A673 (cell line): Measurements from ENCODE around the gene SHC4. TPM values are rescaled to one million over a fixed set of nuclear protein-coding genes. Genes with fewer than 3 reads are reported as not detected.

ENCODE experiments used
- BruUV-seq: library from RNA; stranded (reverse); fragments of 400-500 nt; replicated peaks from 2 replicates; lab custom pipeline; 2021; lab: Mats Ljungman, UMichigan
- CTCF ChIA-PET: fragments of 300-600 bp; sonication (Branson Sonifier 250); formaldehyde crosslinking; loops from one replicate; lab custom pipeline; 2022; ENCODE audit warnings: antibody characterized with exemption; lab: Charles Lee
- POLR2A ChIA-PET: fragments of 300-600 bp; sonication (Branson Sonifier 250); formaldehyde crosslinking; loops from one replicate; lab custom pipeline; 2022; ENCODE audit warnings: antibody characterized with exemption; ENCODE audit not compliant: low non-redundant PET; lab: Charles Lee
- DNase-seq: peaks from one replicate; pipeline ENCODE4 v3.0.0-alpha.2; 2015; ENCODE audit warnings: low spot score
- H3K27ac ChIP-seq: fragments of 200-600 bp; sonication (generic); 2 replicates; pipeline ENCODE4 v1.5.1; 2016; ENCODE audit warnings: mixed run types, low read depth, mild to moderate bottlenecking, mixed read lengths, antibody characterized with exemption, low read length; ENCODE audit not compliant: poor library complexity, severe bottlenecking
- H3K27me3 ChIP-seq: fragments of 200-600 bp; sonication (generic); replicated peaks from 2 replicates; pipeline ENCODE4 v1.6.1; 2017; ENCODE audit warnings: mixed run types, low read depth, mild to moderate bottlenecking, mixed read lengths, antibody characterized with exemption, low read length; ENCODE audit not compliant: insufficient read depth, poor library complexity
- H3K36me3 ChIP-seq: fragments of 200-600 bp; sonication (generic); 2 replicates; pipeline ENCODE4 v1.6.1; 2016; ENCODE audit warnings: mixed run types, mild to moderate bottlenecking, mixed read lengths, antibody characterized with exemption, low read length; ENCODE audit not compliant: insufficient read depth, poor library complexity, severe bottlenecking
- H3K4me1 ChIP-seq: fragments of 200-600 bp; sonication (generic); 2 replicates; pipeline ENCODE4 v1.6.1; 2017; ENCODE audit warnings: mixed run types, mild to moderate bottlenecking, mixed read lengths, antibody characterized with exemption, low read length; ENCODE audit not compliant: insufficient read depth, poor library complexity, severe bottlenecking
- H3K4me3 ChIP-seq: fragments of 200-600 bp; sonication (generic); 2 replicates; pipeline ENCODE4 v1.5.1; 2016; ENCODE audit warnings: low read depth, mixed run types, mild to moderate bottlenecking, mixed read lengths, low read length; ENCODE audit not compliant: poor library complexity, severe bottlenecking
- H3K9me3 ChIP-seq: fragments of 200-600 bp; sonication (generic); 2 replicates; pipeline ENCODE4 v1.6.1; 2016; ENCODE audit warnings: mixed run types, low read depth, mild to moderate bottlenecking, mixed read lengths, antibody characterized with exemption, low read length; ENCODE audit not compliant: poor library complexity, severe bottlenecking
- CTCF ChIP-seq: fragments of 300-800, 200-600 bp; sonication (generic); conservative IDR thresholded peaks from 2 replicates; pipeline ENCODE4 v1.5.1; 2017; ENCODE audit warnings: low read depth, mild to moderate bottlenecking, antibody characterized with exemption, low read length, moderate library complexity, mixed read lengths
- EZH2 ChIP-seq: fragments of 200-600 bp; sonication (generic); IDR thresholded peaks from 2 replicates; pipeline ENCODE4 v1.6.1; 2017; ENCODE audit warnings: borderline replicate concordance, low read depth, mild to moderate bottlenecking, mixed read lengths, antibody characterized with exemption, low read length; ENCODE audit not compliant: poor library complexity, severe bottlenecking
- intact Hi-C: fragments of 100-400 bp; cut with micrococcal nuclease; formaldehyde crosslinking; loops from one replicate; pipeline ENCODE4 v1.10.0; 2022; ENCODE audit not compliant: unreplicated experiment
- total RNA-seq: library from RNA; stranded (reverse); gene quantifications from 2 replicates; pipeline ENCODE4 v1.2.3, GENCODE V29; 2021

SHC4 gene
- total RNA-seq, 1 experiment from 2014 or later, result 0.73 TPM

- Histone ChIP-seq H3K4me1 (peaks cover 4% of the 10 kb centered on the region), H3K4me3 (no peak overlapping the region), H3K36me3 (no peaks in the 10 kb centered on the region), H3K27me3 (no peaks in the 10 kb centered on the region), H3K9me3 (no peaks in the 10 kb centered on the region), H3K27ac (no peak overlapping the region)
- ChIA-PET POLR2A (no interaction called here), CTCF (no interaction called here)
- BruUV-seq, result no TSS peak
- intact Hi-C loops, result no loop called here
- DNase-seq, result no peak
- no peak for TF ChIP-seq EZH2
- no peak for TF ChIP-seq CTCF
Measured at GRCh38 chr15:48893311-48893710, 70.4 kb downstream of the SHC4 start.

GRCh38 chr15:48891232-48891765 is 72.4 kb downstream of the SHC4 start:
- H3K27ac ChIP-seq, result no peak overlapping the region
- no peaks in the 10 kb centered on the region for H3K9me3 ChIP-seq
- H3K4me1 ChIP-seq, result peaks cover 4% of the 10 kb centered on the region
- intact Hi-C loops, result no loop called here
- TF ChIP-seq EZH2, result no peak
- no peak for TF ChIP-seq CTCF
- H3K4me3 ChIP-seq, result no peak overlapping the region
- POLR2A ChIA-PET, result no interaction called here
- DNase-seq, result no peak
- H3K27me3 ChIP-seq, result no peaks in the 10 kb centered on the region
- no TSS peak for BruUV-seq
- CTCF ChIA-PET, result no interaction called here
- H3K36me3 ChIP-seq, result no peaks in the 10 kb centered on the region

GRCh38 chr15:48890375-48890972 is 73.2 kb downstream of the SHC4 start:
- H3K4me3 ChIP-seq, result no peak overlapping the region
- H3K9me3 ChIP-seq, result no peaks in the 10 kb centered on the region
- CTCF ChIA-PET, result no interaction called here
- no peaks in the 10 kb centered on the region for H3K27me3 ChIP-seq
- intact Hi-C loops, result no loop called here
- H3K27ac ChIP-seq, result no peak overlapping the region
- no peak for TF ChIP-seq CTCF
- TF ChIP-seq EZH2, result no peak
- H3K36me3 ChIP-seq, result no peaks in the 10 kb centered on the region
- no peak for DNase-seq
- POLR2A ChIA-PET, result no interaction called here
- H3K4me1 ChIP-seq, result peaks cover 4% of the 10 kb centered on the region
- BruUV-seq, result no TSS peak
